ENCODE results near the gene PRKCZ. TPM values are rescaled to one million over a fixed set of nuclear protein-coding genes. Genes with fewer than 3 reads are reported as not detected.

Gene PRKCZ
- total RNA-seq, 4 donors from 2014 or later: 0.29 to 8.8 (median 3.9) TPM

DNA sequence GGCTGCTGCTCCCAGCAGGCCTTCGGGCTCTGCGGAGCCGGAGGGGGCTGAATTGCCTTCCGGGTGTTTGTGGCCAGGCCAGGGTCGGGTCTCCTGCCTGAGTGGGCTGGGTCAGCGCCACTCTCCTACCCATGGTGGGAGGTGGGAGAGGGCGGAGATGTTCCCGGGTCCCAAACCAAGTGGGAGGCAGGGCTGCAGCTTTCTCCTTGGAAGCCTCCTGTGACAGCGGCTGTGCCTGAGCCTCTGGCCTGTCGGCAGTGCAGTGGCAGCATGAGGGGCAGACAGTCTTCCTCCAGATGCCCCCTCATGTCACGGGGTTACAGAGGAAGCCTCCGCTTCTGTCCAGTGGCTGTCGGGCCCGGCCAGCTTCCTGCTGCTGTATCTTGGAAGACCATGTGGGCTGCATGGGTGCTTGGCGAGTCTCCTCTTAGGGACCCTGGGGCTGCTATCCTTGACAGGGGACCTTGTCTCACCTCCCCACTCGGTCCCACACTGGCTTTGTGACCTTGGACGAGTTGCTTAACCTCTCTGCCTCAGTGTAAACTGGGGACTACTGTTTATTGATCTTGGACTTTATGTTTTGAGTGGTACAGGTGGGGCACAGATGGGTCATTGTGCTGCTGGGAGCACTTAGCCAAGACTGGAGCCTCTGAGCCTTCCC, 182.2 kb downstream of the PRKCZ start:
- H3K27ac ChIP-seq: peak overlapping the region; percentile 83 to 91
- H3K36me3 ChIP-seq: no peaks in the 10 kb centered on the region
- peaks cover 12 to 49% of the 10 kb centered on the region in 2 donors for H3K4me1 ChIP-seq
- no peak for DNase-seq
- H3K27me3 ChIP-seq: no peaks in the 10 kb centered on the region
- TF ChIP-seq POLR2A (IDR thresholded peaks at IDR 0.05) (peak in 1 of 2 donors; percentile 35), CTCF (IDR thresholded peaks at IDR 0.05) (no peak)
- no peaks in the 10 kb centered on the region for H3K9me3 ChIP-seq
- H3K4me3 ChIP-seq: peak overlapping the region; percentile 51 to 53
- intact Hi-C loops (cut with DNase I; ENCODE audit: low total_unique reads): no loop called here

DNA sequence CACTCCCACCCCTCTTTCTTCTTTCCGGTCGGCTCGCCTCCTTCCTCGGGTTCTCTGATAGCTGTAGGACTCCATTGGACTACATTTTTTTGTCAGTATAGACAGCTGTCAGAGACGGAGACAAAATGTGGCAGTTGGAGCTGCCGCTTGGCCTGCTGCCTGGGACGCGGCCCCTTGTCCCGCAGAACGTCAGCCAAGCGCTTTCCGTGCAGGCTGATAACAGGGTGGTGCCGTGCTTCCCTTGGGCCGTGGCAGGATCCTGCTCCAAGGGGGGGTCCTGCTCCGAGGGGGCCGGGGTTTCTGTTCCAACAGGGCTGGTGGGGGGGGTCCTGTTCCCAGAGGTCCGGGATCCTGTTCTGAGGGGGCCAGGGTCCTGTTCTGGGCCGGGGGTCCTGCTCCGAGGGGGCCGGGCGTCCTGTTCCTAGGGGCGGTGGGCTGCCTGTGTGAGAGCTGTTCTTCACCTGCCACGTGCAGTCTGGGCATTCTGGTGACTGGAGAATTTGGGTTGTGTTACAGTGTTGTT, 182.8 kb downstream of the PRKCZ start:
- peaks cover 15 to 52% of the 10 kb centered on the region in 2 donors for H3K4me1 ChIP-seq
- no peaks in the 10 kb centered on the region for H3K9me3 ChIP-seq
- H3K36me3 ChIP-seq: no peaks in the 10 kb centered on the region
- TF ChIP-seq POLR2A (IDR thresholded peaks at IDR 0.05) (no peak), CTCF (IDR thresholded peaks at IDR 0.05) (no peak)
- peak overlapping the region; percentile 83 to 91 for H3K27ac ChIP-seq
- no peak for DNase-seq
- intact Hi-C loops (cut with DNase I; ENCODE audit: low total_unique reads): no loop called here
- H3K4me3 ChIP-seq: peak overlapping the region; percentile 51 to 53
- H3K27me3 ChIP-seq: no peaks in the 10 kb centered on the region

DNA sequence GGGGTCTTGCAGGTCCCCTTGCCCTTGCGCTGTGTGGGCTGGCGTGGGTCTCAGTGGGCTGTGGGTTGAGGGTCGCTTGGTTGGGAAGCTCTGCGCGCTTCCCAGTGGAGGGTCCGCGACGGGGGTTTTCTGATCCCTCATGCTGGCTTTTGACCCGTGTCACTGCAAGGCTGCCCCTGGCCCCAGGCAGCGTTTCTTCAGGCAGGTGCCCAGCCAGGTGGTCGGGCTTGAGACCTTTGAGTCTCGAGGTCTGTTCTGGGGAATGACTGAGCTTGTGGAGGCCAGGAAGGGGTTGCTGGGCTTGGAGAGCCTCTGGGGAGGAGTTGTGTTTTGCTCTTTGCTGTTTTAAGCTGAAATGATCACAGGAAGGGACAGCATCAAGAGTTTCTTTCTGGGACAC, 183.3 kb downstream of the PRKCZ start:
- no peak for TF ChIP-seq POLR2A (IDR thresholded peaks at IDR 0.05)
- TF ChIP-seq CTCF (IDR thresholded peaks at IDR 0.05): no peak
- intact Hi-C loops (cut with DNase I; ENCODE audit: low total_unique reads): no loop called here
- DNase-seq: no peak
- Histone ChIP-seq H3K27me3 (no peaks in the 10 kb centered on the region), H3K9me3 (no peaks in the 10 kb centered on the region), H3K4me1 (peaks cover 15 to 57% of the 10 kb centered on the region in 2 donors), H3K4me3 (peak overlapping the region; percentile 30 to 53), H3K27ac (peak overlapping the region; percentile 83 to 91), H3K36me3 (no peaks in the 10 kb centered on the region)

DNA sequence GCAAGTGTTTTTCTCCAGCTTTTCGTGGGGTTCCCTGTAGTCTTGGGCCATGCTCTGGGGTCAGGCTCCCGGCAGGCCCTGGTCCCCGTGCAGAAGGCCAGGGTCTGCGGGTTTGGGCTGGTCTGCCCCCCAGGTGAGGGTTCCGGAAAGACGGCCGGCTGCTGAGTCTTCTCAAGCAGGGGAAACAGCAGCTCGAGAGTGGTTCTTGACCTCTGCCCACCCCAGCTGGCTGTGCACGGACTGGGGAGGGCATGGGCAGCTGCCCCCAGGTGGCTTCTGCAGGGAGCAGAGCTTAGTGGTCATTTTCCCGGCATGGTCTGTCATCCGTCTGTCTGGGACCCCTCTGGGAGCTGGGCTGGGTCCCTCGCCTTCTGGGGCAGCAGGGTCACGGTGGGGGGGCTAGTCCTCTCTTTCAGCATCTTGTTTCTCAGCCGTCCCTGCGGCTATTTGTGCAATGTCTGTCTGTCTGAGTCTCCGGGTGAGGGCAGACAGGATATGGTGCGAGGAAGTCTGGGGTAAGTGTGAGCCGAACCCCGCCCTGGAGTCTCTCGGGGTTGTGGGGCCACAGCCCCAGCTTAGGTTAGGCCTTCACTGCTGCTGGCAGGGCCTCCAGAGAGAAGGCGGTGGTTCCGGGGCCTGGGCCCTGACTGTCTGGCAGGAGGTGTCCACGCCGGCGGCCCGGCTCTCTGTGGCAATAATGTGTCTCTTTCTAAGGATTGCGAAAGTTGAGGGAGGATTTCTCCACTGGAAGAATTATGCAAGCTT, 184.0 kb downstream of the PRKCZ start:
- H3K4me1 ChIP-seq: peaks cover 18 to 63% of the 10 kb centered on the region in 2 donors
- intact Hi-C loops (cut with DNase I; ENCODE audit: low total_unique reads): no loop called here
- DNase-seq: peak; percentile 89 to 91

More for the DNA sequence above, 184.0 kb downstream of the PRKCZ start:
- H3K36me3 ChIP-seq: no peaks in the 10 kb centered on the region
- H3K4me3 ChIP-seq: peak overlapping the region; percentile 1 to 30
- TF ChIP-seq CTCF (IDR thresholded peaks at IDR 0.05): no peak
- TF ChIP-seq POLR2A (IDR thresholded peaks at IDR 0.05): peak in 1 of 2 donors; percentile 45
- H3K9me3 ChIP-seq: no peaks in the 10 kb centered on the region
- H3K27me3 ChIP-seq: no peaks in the 10 kb centered on the region
- H3K27ac ChIP-seq: peak overlapping the region; percentile 83 to 91

Data from uterus (tissue), 4 donors.